Occipital lobe (tissue), 2 donors: ENCODE measurements around the gene PSORS1C2. TPM values are rescaled to one million over a fixed set of nuclear protein-coding genes. Genes with fewer than 3 reads are reported as not detected.

Experiments
- DNase-seq: peaks from one replicate; lab custom pipeline; 2025; lab: John Stamatoyannopoulos, UW
- total RNA-seq: library from RNA; depleted of rRNA; stranded (reverse); fragments of >200 nt; gene quantifications from one replicate; pipeline ENCODE4 v1.2.3, GENCODE V29; 2014

The PSORS1C2 gene
- total RNA-seq, 1 donor from 2014 or later = not detected

DNA sequence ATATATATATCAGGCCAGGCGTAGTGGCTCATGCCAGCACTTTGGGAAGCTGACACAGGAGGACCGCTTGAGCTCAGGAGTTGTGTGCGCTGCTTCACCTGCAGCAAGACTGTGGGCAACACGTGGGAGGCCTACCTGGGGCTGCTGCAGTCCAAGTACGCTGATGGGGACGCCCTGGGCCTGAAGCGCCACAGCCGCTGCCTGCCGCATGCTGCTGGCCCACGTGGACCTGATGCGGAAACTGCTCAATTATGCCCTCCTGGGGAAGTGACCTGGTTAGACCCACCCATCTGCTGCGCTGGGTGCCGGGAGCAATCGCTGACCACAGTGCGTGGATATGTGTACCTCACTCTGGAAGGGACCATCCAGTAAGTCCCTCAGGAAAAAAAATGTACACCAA is 1.8 kb upstream of the PSORS1C2 start:
- no peak for DNase-seq

DNA sequence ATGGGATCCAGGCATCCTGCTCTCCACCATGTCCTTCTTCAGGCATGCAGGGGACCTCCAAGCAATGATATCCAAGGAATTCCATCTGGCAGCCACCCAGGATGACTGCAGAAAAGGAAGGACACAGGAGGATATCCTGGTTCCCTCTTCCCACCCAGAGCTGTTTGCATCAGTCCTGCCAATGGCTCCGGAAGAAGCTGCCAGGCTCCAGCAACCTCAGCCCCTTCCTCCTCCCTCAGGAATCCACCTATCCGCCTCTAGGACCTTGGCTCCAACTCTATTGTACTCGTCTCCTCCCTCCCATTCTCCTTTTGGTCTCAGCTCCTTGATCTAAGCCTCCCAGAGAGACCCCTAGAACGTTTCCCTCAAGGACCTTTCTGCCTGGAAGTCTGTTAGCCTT is 733 bp upstream of the PSORS1C2 start:
- no peak for DNase-seq

DNA sequence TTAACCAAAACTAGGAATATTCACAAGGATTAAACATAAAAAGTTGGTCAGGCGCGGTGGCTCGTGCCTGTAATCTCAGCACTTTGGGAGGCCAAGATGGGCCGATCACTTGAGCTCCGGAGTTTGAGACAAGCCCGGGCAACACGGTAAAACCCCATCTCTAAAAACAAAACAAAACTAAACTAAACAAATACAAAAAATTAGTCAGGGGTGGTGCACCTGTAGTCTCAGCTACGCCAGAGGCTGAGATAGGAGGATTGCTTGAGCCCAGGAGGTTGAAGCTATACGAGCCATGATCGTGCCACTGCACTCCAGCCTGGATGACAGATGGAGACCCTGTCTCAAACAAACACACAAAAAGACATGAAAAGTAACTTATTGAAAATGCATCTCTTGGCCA is 3.2 kb downstream of the PSORS1C2 start:
- DNase-seq = no peak

DNA sequence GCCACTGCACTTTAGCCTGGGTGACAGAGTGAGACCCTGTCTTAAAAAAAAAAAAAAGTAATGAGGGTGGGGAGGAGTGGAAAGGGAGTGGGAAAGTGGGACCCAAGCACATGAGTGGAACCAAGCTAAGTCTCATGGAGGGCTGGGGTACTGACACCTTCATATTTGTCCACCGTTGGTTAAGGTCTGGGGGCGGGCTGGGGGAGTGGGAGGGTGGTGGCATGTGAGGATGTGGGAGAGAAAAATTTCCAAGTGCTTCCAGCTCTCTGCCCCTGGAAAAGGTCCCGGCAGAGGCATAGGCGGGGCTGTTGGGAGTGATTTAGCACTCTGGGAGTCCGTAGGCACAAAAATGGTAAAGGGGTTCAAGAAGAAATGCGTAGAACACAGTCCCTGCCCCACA is 6.1 kb downstream of the PSORS1C2 start:
- no peak for DNase-seq

DNA sequence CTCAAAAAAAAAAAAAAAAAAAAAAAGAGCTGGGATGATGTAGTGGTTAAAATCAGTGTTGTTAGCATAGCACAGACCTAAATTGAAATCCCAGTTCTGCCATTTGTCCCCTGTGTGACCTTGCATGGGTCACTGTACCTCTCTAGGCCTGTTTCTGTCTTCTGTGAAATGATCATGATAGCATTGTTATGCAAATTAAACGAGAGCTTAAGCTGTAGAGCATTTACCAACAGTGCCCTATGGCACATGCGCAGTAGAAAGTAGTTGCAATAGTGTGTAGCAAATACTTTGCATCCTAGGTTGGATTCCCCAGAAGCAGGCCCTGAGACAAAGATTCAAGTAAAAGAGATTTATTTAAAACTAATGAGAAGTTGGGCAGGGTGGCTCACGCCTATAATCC is 7.3 kb downstream of the PSORS1C2 start:
- no peak for DNase-seq

DNA sequence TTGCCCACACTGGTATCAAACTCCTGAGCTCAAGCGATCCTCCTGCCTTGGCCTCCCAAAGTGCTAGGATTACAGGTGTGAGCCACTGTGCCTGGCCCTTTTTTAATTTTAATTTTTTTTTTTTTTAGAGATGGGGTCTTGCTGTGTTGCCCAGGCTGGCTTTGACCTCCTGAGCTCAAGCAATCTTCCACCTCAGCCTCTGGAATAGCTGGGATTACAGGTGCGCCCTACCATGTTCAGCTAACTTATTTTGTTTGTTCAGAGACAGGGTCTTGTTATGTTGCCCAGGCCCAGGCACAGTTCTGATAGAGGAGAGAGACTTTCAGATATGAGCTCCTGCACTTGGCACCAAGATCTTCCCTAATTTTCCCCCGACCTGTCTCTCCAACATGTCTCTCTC is 8.1 kb downstream of the PSORS1C2 start:
- no peak for DNase-seq

DNA sequence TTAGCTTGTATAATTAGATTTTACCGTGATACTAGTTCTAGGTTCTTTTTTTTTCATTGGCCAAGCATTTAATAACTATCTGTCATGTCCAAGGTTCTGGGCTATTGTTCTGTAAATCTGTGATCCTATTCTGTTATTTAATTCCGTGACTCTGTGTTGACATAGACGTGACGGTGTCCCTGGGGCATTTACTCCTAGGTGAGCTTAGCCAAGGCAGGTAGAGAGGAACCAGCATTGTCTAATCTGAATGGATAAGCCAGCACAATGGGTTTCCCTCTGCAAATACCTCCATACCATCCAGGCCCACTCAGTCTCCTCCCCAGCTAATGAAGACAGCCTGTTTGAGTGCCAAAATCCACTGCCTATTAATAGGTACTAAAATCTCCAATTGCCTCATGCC is 9.7 kb downstream of the PSORS1C2 start:
- DNase-seq = no peak

DNA sequence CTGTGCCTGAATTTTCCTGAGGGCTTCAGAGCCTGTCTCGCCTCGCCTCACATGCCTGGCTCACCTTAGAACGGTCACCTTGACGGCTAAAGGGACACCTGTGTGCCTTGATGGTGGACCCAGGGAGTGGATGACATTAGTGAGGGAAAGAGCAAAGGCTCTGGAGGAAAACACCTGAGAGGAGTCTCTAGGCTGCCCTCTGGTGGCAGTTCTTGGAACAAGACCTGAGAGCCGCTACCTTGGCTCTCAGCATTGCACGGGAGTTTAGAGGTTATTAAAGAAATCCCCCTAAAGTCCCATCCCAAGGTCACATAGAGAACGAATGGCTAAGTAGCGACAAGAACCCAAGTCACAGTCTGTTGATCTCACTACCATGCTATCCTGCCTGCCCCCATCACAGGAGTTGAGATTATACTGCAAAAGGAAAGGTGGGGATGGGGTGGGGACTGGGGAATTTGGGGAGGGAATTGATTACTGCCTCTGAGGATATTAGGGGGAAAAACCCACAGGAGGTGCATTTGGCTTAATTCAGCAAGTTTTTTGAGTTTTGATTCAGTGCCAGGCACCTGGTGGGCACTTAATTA is 10.7 kb downstream of the PSORS1C2 start:
- peak; percentile 8 for DNase-seq

DNA sequence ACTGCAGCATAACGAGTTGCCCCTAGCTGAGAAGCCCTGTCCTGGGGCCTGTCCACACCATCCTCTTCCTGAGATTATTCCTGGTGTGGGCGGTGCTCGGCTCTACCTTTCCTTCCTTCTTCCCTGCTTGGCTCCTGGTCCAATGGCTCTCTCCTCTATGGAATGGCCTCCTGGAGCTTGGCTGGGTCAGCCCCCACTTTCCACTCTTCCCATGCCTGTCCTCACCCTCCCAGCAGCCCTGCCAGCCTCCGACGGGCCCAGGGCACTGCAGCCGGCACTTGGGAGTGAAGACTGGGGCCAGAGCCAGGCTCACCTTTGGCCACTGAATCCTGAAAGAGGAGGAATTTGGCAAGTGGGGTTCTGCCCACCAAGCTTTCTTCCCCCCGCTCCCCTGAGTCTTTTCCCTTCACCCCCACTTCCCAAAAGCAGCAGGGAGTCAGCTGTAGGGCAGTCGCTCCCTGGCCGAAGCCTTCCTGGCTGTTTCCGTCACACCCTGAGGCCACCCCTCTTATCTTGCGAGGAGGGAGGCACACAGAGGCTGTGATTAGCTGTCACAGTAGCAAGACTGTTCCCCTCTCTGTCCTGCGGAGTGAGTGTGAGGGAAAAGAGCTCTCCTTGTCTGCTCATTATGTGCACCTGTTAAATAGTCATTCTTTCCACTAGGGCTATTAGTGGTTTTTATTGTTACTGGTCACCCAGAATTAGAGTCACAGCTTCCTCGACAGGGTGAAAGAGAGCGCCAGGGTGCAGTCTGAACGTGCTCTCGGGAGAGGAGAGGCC is 12.3 kb downstream of the PSORS1C2 start:
- no peak for DNase-seq

DNA sequence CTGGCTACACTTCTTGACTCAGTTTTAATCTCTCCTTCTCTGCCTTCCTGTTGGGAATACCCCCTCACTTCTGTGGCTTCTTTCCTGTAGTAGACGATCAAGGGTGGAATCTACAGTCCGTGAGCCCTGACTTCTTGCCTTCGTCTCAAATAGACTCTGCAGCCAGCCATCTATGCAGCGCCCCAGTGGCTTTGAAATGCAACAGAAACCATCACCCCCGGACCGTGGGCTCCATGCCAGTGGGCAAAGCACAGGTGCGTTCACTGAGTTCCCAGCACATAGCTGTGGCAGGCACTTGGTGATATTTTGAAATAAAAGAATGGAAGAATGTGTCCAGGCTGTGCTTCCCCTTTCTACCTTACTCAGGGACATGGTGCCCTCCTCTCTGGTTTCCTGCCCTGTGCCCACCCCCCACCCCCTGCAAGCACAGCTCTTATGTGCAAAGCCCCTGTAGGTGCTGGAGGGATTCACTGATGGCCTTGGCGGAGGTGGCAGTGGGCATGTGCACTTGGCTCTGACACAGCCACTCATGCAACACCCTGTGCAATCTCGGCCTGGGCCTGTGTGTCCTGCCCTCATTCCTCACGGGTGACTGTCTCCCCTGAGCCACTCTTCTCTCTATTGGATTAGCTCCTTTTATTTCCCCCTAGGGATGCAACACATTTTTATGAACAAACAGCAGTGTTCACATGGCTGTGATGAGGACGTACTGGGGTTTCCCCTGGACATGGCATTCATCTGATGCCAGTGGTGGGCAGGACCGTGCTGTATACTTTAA is 13.1 kb downstream of the PSORS1C2 start:
- DNase-seq = no peak

DNA sequence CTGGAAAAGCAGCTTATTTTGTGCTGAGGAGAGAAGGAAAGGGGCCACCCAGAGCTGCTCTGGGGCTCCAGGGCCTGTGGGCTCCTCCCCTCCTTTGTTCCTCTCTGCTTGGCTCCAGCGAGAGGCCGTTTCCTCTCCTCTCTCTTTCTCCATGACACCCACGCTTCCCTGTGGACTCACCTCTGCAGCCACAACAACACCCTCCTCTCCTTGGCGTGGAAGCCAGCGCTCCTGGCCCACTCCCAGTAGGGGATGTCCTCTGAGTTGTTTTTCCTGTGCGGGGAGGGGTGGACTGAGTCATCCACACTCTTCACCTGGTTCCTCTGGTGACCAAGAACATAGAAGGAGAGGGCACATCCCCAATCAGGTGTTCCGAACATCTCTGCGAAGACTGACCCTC is 13.7 kb downstream of the PSORS1C2 start:
- no peak for DNase-seq

DNA sequence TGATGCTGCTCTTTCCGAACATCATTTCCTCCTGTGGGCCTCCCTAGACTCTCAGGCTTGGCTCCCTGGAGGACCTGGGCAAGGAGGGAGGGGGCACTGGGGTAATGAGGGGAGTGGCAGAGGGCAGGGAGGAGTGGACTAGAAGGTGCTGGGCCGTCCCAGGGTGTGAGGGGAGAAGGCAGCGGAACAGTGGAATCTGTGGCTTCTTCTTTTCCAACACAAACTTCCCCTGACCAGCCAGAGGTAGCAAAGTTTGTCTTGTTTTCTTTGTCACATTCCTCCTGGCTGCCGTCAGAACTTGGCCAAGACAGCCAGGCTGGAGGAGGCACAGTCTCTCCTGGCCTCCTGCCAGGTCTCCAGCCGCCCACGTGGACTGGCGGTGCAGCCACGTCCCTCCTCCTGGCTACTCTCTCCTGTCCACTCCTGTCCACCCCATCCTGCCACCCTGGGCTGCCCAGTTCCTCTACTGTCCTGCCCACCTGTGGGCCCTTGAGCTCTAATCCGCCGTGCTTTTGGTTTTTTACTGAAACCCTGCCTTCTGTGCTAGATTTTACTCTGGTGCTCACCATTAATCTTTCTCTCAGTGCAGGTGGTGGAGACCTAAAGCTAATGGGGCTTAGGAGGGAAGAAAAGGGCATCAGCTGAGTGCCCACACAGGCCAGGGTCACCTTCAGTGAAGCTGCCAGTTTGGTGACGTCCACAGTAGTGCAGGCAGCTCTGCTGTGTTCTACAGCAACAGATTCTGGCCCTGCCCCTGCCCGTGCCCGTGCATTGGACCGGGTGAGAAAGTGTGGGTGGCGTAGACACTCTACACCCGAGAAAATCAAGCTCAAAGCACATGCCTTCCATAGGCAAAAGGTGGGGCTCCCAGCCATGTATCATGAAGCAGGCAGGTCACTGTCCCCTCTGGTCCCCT is 15.8 kb downstream of the PSORS1C2 start:
- no peak for DNase-seq

DNA sequence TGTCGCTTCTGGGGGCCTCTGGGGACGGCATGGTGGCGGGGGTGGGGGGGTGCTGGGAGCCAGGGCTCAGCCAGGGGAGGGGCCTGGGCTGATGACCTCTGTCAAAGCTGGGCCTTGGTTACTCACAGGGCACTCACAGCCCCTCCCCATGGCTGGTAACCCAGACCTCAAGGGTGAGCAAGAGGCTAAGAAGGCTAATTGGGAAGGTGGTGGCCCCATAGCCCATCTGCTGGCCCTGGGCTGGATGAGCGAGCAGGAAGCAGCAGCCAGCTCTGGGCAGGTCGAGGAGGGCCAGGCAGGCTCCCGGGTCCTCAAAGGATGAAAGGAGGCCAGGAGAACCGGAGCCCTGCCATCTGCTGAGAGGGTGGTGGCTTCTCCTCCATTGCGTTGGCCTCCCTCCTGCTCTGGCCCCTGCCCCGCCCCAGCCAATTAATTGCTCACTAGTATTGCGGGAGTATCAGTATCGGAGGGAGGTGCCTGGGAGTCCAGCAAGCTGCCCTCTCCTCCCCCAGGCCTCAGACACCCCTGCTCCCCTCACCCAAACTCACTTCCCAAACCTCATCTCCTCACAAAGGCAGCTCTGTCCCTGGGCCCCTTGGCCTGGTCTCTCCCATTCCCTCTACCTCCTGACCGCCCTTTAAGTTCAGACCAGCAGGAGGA is 17.6 kb downstream of the PSORS1C2 start:
- no peak for DNase-seq

DNA sequence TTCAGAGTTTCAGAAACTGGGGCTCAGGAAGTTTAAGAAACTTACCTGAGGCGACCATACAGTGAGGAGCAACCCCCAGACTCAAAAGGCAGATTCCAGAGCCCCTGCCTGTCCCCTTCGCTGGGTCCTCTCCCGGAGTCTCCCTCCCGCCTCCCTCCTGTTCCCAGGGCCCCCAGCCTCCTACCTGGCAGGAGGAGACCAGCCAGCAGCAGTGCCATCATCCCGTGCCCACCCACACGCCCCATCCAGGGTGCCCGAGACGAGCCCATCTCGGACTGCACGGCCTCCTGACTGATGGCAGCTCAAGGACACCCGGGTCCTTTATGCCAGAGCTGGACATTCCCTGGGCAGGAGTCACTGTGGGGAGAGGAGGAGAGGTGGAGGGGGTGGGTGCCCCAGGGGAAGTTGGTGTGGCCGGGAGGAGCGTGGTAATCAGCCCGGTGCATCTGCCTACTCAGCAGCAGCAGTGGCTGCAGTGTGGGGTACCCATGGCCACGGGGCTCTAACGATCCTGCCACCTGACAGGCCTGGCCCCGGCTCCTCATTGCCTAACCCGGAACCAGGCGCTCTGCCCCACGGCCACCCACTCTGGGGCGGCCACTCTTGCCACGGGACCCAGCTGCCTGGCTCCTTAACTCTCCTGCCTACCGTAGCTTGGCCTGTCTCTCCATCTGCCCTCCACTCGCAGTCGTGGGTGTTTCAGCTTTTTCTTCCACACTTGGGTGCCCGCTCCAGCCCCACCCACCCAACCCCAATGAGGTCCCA is 18.5 kb downstream of the PSORS1C2 start, which contains the start of gene CDSN:
Gene CDSN, minus strand, starts transcription at position 296 of the 765 bp plus-strand sequence. Its CDS starts 27 bp downstream, at position 269.
- DNase-seq = no peak

DNA sequence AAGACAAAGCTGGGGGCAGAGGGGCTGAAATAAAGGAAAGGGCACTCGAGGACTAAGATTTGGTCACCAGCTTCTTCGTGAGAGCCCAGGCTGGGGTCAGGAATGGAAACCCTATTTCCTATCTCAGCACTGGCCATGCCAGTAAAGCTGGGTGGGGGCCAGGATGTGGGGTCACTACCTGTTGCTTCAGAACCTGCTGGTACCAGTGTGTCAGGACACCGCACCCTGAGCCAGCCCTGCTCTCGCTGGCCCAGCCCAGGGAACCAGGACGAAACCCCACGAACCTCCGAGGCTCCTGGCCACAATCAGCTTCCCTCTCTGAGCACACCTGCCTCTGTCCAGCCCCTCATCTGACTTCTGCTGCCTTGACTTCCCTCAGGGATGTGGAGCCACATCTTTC is 20.7 kb downstream of the PSORS1C2 start:
- DNase-seq = no peak

DNA sequence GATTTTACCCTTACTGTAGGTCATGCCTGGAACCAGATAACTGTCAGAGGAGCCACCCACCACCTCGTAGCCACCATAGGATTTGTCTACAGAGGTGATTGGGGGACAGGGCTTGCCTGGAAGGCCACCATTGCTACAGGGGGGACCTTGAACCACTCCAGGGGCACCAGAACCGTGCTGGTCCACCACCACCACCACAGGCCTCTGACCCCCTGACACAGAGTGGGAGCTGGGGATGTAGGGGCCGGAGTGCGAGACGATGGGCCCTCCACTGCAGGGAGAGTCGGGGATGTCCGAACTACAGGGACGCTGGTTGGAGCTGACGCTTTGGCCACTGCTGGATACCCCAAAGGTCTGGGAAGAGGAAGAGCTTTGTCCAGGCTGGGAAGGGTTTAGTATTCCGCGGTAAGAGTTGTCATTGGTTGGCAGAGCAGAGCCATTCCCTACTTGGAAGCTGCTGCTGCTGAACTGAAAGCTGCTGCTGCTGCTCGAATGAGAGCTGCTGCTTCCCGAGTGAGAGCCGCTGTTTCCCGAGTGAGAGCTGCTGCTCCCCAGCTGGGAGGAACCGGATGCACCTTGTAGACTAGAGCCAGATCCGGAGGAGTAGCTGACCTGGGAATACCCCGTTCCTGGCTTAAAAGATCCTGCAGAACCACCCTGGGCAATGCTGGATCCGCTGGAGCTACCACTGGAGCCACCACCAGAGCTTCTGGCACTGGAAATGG is 22.0 kb downstream of the PSORS1C2 start:
- no peak for DNase-seq

DNA sequence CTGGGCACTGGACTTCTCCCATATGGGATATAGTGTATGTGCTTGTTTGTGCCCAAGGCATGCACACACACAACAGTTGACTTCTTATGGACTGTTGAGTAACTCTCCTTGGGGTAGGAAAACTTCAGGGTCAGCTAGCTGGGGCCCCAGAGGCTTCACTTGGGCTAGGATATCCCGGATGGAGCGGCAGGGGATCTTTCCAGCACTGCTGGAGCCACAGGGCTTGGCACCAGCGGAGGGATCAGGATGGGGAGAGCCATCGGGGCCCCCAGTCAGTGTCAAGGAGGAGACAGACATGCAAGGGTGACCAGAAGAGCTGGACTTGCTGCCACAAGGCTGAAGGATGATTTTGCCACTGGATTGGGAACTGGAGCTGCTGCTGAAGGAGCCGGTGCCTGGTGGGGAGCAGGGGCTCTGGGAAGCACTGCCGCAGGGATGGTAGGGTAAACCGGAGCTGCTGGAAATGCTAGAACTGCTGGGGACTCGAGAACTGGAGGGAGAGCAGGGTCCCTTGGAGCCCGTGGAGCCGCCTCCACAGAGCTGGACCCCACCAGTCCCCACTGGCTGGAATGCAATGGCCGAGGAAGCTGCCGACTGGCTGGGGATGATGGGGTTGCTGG is 22.8 kb downstream of the PSORS1C2 start:
- no peak for DNase-seq

DNA sequence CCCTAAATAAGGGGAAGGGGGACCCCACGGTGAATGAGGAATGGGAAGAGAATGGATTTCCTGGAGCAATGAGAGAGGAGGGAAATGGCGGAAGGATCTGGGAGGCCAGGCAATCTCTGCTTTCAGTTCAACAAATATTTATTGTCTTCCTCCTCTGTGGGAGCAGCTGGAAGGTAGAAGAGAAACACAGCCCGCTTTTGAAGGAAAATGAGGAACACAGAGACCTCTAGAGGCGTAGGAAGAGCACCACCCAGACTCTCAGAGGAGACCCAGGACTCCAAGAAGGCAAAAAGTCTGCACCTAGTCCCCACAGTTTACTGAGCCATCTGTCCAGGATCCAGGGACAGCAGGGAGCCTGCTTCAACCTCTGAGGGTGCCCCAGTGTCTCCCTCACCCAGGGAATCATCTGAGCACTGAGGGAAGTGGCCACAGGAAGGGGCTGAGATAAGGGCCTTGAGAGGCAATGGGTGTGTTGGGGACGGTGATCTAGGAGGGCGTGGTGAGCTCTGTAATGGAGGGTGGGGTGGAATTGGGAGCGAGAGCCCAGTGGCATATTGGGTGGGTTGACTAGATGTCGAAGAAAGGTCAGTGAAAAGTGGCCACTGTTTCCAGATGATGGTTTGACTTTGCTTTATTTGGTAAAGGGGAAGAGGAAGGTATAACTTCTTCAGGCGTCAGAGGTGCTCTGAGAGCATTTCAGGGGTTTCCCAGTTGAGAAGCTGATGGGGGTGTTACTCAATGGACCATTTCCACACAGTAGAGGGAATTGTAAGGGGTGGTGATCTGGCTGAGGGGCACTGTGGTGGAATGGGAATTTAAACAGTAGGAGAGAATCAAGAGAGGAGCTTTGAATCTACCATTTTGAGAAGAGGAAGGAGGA is 23.7 kb downstream of the PSORS1C2 start:
- no peak for DNase-seq
